GM18909 (cell line): ENCODE data around the gene SZT2.
A peak's percentile ranks its signal among the peaks of the same experiment; 100 is the strongest.
"Not testable (repeated sequence)": the region's sequence is repeated elsewhere in the genome, so short reads cannot be mapped to it uniquely, and the experiment has no call there.

Experiments used
- ATAC-seq: cut with Tn5 transposase; IDR thresholded peaks from one replicate; pipeline ENCODE4 v1.9.1; 2021; ENCODE audit warnings: mild to moderate bottlenecking; ENCODE audit not compliant: unreplicated experiment, poor library complexity

Gene SZT2

DNA sequence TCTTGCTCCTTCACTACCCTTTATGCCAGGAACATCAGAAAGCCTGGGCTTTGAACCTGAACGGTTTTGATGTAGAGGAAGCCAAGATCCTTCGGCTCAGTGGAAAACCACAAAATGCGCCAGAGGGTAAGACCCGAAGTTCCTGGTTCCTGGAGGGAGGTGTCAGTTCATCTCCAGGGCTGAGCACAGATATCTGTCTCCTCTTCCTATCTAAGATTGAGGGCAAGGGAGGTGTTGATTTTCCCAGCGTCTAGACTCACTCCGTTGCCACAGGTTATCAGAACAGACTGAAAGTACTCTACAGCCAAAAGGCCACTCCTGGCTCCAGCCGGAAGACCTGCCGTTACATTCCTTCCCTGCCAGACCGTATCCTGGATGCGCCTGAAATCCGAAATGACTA, 30.0 kb upstream of the SZT2 start:
- no peak for ATAC-seq

DNA sequence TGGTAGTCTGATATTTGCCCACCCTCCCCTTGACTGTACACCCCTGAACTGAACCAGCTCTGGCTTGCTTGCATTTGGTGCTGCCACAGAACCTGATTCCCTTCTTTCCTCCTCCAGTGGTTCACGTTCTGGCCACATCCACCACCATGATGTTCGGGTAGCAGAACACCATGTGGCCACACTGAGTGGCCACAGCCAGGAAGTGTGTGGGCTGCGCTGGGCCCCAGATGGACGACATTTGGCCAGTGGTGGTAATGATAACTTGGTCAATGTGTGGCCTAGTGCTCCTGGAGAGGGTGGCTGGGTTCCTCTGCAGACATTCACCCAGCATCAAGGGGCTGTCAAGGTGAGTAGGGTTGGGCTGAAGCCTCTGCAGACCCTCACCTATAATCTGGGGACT, 29.1 kb upstream of the SZT2 start:
- ATAC-seq: no peak

DNA sequence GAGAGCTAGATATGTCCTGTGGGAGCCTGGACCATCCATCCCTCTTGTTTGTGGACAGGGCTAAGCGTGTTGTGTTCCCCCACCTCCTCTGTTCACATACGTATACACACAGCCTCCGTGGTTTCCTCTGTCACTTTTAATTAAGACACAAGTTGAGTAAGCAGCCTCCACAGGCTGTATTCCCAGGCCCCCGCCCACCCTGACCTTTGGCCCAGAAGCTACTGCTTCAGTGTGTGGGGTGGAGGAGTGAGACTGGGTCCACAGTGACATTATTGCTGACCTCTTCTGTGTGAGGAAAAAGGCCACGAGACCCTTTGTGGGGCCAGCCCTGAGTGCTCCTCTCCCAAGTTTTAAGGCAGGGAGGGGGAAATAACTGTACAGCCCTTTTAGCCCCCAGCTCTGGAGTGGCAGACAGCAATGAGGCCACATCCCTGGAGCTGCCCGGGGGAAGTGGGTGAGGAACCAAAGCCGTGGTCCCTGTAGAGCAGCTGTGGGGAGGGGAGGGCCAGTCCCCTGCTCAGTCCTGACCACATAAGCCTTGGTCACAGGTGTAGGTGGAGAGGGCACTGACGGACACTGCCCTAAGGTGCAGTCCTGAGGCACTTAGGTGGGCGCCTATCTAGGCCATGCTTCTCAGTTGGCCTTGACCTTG, 26.3 kb upstream of the SZT2 start:
- no peak for ATAC-seq

DNA sequence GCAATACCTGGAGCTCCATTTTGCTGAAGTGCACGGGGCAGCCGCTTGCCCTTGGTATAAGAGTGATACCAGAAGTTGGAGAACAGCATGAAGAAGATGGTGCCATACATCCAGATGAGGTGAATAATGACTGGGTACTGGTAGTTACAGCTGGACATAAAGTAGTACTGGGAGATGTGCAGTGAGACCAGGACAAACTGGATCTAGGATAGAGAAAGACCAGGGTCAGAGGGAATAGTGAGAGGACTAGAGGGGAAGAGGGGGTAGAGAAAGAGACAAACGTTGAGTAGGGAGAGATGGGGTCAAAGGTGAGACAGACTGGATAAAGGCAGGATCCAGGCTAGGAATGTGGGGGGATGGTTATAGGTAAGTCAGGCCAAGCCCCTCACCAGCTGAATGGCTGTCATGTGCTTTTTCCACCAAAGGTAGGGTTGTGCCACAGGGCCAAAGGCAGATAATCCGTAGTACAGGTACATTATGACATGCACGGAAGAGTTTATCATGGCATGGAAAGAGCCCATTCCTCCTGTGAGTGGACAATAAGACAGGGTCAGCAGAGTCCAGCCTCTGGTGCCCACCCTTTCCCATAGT, 25.7 kb upstream of the SZT2 start:
- ATAC-seq: no peak

DNA sequence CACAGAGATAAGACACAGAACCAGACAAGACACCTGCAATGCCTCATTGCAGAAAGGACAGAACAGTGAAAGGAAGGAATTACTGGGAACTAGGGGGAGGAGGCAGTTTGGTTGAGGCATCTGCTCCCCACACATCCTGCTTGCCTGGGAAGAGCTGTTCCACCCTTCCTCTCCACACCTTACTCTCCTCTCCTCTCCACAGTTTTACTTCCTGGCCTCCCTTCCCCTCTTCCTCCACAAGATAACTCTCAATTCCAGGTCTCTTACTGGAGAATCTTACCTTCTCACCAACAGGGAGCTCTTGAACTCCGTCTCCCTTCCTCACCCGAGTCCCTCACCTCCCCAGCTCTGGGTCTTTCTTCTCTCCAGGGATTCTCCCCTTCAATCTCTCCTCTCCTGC, 24.0 kb upstream of the SZT2 start:
- no peak for ATAC-seq

DNA sequence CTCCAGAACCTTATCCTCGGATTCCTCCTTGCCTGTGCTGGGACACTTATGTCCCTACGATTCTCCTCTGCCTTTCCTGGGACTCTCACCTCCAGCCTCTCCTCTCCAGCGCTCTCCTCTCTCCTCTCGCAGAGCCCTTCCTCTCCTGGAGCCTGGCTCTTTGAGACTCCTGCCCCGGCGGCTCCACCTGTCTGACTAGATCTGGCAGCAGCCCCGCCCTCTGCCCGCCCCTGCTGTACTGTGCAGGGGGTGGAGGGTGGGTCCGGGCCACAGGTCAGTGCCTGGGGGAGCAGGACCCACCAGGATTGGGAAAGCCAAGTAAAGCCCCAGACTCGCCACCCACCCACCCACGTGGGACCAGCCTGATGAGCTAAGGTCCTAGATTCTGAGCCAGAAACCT, 23.5 kb upstream of the SZT2 start:
- no peak for ATAC-seq

DNA sequence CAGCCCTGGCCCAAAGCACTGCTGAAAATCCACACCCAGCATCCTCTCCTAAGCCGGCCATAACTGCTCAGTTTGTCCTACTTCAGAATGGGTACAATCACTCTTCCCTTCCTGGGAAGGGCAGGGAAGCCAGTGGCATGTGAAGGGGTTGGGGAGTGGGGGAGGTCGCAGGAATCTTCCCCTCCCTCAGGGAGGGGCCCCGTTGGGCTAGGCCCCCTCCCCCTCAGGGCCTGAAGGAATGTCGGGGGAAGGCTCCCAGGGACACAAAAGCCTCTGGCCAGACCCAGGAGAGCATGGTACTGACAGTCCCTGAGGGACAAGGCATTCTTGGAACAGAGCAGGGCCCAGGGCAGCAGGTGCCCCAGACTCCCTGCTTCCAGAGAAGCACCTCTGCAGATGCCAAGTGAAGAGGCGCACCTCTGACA, 23.1 kb upstream of the SZT2 start:
- ATAC-seq: no peak

DNA sequence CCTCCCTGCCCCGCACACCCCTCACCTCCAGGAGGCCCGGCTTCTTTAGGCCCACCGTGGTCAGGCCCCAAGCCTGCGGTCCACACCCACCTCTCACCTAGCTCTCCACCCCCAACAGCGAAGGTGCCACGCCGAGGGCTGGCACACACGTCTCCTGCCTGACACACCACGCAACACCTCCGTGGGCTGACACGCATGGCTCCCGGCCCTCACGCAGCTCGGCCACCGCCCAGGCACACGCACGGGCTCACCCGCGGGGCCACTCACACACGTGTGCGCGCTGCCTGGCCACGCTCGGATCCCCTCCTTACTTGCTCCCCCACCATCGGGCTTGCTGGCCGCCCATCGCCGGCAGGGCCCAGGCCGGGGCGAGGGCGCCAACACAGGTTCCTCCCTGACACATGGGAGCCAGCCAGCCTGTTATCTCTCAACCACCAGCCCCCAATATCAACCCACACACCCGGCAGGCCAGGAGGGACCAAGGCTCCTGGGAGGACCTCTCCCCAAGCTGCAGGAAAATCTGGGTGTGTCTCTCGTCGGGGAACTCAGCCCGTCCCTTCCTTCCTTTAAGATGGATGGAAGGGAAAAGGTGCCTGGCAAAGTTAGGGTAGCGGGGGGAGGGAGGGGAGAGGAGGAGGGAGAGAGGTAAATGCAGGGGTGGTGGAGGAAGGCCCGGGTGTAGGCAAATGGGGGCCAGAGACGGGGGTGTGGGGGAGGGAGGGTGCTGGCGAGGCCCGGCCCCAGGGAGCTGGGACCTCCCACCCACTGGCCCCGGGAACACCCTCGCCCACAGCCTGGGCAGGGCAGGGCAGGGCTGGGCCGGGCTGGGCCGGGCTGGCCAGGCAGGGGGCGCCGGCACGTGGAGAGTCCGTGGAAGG, 22.4 kb upstream of the SZT2 start:
- peak; percentile 44 for ATAC-seq

DNA sequence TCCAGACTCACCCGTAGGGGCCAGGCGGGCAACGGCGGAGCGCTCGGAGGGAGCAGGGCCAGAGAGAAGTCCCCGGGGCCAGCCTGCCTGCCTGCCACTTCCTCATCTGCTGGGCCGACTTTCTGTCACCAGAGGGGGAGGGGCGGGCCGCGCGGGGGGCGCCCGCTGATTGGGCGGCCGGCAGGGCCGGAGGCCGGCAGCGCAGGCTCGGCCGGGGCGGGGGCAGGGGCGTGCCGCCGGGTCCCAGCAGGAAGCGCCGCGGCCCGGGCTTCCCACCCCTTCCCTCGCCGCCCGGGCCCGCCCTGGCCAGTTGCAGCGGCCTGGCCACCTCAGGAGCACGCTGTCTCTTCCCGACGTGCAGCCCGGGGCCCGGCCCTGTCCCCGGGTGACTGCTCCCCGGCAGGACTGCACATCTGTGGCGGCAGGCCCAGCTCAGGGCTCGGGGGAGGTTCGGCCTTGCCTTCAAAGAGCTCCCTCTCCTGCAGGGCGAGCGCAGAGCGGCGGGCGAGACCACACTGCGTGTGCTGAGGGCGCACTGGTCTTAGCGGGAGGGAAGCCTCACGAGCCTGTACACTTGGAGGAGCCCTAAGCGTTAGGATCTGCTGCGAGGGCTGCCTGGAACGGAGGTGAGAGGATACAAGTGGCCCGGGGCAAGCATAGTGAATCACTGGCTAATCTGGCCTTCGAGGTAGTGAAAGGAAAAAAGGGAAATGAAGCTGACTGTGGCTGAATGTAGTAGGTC, 21.6 kb upstream of the SZT2 start, which contains the start of gene ELOVL1:
Gene ELOVL1 (minus strand): TSS at position 108 of the 742 bp plus-strand sequence. CDS start 2,402 bp downstream, outside the sequence.
- ATAC-seq: peak; percentile 75

DNA sequence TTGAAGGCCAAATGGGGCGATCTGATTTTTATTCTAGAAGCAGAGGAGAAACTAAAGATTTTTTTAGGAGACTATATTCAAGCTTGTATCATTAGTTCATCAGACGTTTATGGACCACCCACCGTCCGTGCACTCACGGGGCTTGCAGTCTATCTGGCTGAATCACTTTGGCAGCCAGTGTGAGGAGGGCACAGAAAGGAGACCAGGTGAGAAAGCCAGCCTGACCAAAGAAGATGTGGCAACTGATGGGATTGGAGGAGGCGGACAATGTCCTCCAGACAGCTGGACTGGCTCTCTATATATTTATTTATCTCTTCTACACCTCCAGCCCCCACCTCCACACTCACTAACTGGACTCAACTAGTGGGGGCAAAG, 21.1 kb upstream of the SZT2 start:
- peak; percentile 2 for ATAC-seq

DNA sequence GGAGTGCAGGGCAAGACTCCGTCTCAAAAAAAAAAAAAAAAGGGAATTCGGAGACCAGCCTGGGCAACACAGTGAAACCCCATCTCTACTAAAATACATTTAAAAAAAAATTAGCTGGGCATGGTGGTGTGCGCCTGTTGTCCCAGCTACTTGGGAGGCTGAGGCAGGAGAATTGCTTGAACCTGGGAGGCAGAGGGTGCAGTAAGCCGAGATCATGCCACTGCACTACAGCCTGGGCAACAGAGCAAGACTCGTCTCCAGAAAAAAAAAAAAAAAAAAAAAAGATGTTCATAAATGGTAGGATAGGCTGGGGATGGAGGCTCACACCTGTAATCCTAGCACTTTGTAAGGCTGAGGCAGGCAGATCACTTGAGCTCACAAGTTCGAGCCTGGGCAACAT, 19.9 kb upstream of the SZT2 start:
- not testable (repeated sequence) for ATAC-seq

DNA sequence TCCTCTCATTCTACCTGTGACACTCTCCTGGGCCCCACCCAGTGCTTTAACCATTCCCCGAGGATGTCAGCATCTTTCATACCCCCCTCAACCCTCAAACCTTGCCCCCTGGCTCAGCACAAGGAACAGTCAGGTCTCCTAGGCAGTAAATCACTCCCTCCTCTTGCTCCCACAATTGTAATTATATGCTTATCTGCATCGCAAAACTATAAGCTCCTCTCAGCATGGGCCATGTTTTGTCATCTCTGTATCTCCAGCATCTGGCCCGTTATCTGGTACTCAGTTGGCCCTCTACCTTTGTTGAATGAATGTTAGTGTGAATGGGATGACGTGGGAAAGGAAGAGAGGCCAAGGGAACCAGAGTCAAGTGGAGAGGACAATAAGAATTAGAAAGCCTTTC, 19.1 kb upstream of the SZT2 start:
- no peak for ATAC-seq

DNA sequence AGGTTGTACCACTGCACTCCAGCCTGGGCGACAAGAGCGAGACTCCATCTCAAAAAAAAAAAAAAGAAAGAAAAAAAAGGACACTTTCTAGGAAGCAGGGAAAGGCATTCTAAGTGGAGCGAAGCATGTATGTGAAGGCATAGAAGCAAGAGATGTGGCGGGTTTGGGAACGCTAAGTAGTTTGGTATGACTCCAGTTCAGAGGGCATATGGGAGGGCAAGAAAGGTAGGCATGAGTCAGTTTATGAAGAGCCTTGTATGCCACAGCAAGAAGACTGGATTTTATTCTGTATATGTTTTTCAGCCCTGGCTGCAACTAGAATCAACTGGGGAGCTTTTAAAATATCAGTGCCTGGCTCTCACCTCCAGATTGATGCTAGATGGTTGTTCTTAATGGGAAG, 17.5 kb upstream of the SZT2 start:
- no peak for ATAC-seq

DNA sequence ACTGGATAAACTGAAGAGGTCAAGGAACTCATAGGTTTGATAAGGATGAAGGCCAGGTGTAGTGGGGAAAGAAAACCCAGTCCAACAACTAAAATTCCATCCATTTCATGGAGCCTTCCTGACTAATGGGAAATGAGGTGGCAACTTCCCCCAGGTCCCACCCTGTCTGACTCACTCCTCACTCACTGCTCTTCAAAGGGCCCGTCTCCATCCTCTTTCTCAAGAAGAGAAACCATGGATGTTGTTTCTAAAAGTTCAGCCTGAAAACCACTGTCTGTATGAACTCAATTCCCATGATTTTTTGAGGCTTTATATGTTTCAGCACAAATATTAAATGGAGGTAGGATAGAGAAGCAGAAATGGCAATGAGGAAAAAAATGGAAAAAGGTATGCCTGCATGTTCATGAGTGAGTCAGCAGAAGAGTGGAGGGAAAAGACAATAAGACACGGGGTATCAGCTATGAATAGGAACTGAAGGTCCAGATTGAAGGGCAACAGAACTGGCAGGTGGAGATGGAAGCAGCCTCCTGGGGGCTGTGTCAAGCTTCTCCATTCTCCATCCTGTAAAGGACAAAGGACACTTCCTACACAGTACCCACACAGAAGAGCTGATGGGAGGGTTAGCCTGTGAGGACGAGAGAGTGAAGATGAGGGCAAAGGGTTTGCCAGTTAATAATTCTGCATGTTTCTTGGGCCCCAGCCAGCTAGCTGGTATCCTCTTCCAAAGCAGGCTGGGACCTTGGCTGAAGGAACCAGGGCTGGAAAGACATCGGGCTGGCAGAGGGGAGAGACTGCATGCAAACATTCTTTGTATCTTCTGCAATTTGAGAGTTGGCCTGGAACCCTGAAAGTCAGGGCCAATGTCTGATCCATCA, 16.4 kb upstream of the SZT2 start:
- no peak for ATAC-seq

DNA sequence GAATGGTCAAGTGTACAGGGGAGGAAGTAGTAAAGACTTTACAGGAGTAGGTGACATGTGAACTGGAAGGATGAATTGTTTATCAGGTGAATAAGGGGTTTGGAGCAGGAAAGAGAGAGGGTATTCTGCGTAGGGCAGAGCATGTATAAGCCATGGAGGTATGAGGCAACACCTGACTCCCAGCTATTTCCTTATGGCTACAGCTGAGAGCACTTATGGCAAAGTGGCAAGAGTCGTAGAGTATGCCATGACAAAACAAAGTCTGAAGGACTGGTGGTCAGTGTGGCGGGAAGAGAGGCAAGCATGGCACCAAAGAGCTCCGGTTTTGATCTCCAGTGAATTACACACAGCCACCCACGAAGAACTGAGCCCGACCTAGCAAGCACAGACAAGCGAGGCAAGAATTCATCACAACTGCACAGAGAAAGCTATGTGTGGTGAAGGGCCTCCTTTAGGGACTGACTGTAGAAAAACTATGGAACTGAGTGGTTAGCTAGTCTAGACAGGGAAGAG, 12.9 kb upstream of the SZT2 start:
- no peak for ATAC-seq

DNA sequence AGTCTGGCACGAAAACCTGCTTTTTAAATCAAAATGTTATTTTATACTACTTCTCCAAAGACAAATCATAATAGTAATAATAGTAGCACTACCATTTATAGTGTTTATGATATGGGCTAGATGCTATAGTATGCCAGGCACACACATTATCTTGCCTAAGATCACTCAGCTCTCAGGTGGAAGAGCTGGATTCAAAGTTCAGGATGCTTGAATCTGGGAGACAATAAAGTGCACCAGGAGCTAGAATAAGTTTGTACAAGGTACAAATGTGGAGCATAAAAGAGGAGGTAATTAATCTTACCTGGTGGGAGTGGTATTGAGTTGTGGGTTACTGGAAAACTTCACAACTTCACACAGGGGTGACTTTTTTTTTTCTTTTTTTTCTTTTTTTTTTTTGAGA, 11.9 kb upstream of the SZT2 start:
- ATAC-seq: no peak

DNA sequence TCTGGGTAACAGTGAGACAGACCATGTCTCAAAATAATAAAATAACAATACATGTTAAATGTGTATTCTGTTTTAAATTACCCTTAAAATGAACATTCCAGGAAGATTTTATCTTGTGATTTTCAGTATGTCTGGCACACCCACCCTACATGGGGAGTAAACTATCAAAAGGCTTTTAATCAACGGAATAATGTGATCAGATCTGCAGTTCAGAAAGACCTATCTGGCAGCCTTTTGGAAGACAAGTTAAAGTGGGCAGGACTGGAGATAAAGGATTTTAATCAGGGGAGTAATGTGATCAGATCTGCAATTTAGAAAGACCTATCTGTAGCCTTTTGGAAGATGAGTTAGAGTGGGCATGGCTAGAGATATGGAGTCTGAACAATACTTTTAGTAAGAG, 10.2 kb upstream of the SZT2 start:
- no peak for ATAC-seq

DNA sequence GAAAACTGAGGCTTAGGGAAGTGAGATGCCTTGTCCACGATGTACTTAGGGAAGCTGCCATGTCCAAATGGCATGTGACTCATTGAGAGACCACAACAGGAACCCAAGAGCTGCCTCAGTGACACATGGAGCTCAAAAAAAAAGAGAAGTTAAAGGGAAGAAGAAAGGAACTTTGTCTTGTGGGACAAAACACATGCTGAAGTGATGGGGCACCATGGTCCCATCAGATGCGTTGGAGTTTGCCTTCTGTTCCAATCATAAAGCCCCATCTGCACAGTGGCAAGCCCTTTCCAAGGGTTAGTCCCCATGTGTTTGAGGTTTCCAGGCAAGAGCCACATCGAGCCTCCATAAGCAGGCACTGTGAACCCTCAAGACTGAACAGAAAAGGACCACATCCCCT, 8.1 kb upstream of the SZT2 start:
- ATAC-seq: no peak

DNA sequence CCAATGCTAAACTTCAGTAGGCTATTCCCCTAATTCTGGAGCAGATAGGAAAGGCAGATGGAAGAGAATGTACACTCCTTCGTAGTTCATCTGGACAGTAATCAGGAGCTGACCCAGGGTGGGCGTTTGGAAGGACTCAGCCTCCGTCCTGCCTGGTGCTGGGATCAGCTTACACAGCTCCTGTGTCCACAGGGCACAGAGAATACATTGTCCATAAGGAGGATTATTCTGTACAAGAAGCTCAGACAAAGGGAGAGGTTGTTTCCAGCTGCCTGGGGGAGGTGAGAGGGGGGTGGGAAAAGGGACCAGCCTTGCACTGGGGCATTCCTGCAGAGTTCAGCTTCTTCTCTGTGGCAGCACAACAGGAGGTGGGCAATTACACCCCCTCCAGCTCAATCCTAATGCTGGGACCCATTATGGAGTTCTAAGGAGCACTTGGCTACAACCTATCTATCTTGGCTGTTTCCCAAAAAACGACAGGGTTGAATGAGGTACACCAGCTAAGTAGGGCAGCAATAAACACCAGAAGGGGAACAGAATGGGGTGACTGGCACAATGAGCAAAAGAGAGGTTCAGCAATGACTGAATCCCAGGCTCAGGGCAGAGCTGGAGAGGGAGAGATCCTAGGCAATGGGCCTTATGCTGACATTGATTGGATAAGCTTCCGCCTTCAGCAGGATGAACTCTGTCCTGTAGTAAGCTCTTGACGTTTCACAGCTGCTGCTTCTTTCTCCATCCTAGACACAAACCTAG, 7.5 kb upstream of the SZT2 start:
- ATAC-seq: no peak
